Retinal pigment epithelial cell (primary cell): ENCODE results near the gene HS6ST2.

Experiments
- DNase-seq: peaks from one replicate; pipeline ENCODE4 v3.0.0-alpha.2; 2010; ENCODE audit warnings: low read depth
- H3K4me3 ChIP-seq: 2 replicates; pipeline ENCODE4 v1.5.1; 2011; ENCODE audit warnings: mild to moderate bottlenecking, low read length, control low read depth, moderate library complexity
- CTCF ChIP-seq: conservative IDR thresholded peaks from 2 replicates; pipeline ENCODE4 v1.5.1; 2011; ENCODE audit warnings: low read depth, low read length, control low read depth, inconsistent platforms

Gene HS6ST2

GRCh38 chrX:132795181-132795580 is 163.2 kb downstream of the HS6ST2 start:
- no peak for DNase-seq
- TF ChIP-seq CTCF: no peak
- no peak overlapping the region for H3K4me3 ChIP-seq

GRCh38 chrX:132791714-132792113 is 166.7 kb downstream of the HS6ST2 start:
- no peak for DNase-seq
- H3K4me3 ChIP-seq: no peak overlapping the region
- TF ChIP-seq CTCF: no peak

GRCh38 chrX:132790329-132790728 is 168.1 kb downstream of the HS6ST2 start:
- no peak for TF ChIP-seq CTCF
- no peak for DNase-seq
- no peak overlapping the region for H3K4me3 ChIP-seq

GRCh38 chrX:132786217-132786616 is 172.2 kb downstream of the HS6ST2 start:
- DNase-seq: no peak
- TF ChIP-seq CTCF: no peak
- H3K4me3 ChIP-seq: no peak overlapping the region

- DNase-seq: no peak
- TF ChIP-seq CTCF: no peak
- H3K4me3 ChIP-seq: no peak overlapping the region
Measured at GRCh38 chrX:132778917-132779316, 179.5 kb downstream of the HS6ST2 start.

GRCh38 chrX:132776486-132777210 is 181.8 kb downstream of the HS6ST2 start:
- no peak for TF ChIP-seq CTCF
- no peak for DNase-seq

GRCh38 chrX:132775263-132775823 is 183.1 kb downstream of the HS6ST2 start:
- TF ChIP-seq CTCF: no peak
- no peak for DNase-seq
- H3K4me3 ChIP-seq: no peak overlapping the region

More at GRCh38 chrX:132776486-132777210, 181.8 kb downstream of the HS6ST2 start:
- no peak overlapping the region for H3K4me3 ChIP-seq
